ENCODE measurements around the gene TRIM26.
"Not testable (repeated sequence)": the region's sequence is repeated elsewhere in the genome, so short reads cannot be mapped to it uniquely, and the experiment has no call there.

The TRIM26 gene, protein sequence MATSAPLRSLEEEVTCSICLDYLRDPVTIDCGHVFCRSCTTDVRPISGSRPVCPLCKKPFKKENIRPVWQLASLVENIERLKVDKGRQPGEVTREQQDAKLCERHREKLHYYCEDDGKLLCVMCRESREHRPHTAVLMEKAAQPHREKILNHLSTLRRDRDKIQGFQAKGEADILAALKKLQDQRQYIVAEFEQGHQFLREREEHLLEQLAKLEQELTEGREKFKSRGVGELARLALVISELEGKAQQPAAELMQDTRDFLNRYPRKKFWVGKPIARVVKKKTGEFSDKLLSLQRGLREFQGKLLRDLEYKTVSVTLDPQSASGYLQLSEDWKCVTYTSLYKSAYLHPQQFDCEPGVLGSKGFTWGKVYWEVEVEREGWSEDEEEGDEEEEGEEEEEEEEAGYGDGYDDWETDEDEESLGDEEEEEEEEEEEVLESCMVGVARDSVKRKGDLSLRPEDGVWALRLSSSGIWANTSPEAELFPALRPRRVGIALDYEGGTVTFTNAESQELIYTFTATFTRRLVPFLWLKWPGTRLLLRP

GRCh38 chr6:30212865-30213666 lies at the start of gene TRIM26:
TRIM26 (minus strand) TSS chr6:30213406; CDS start chr6:30199103, 14,303 bp downstream.
- DNase-seq = peak; percentile 98

DNA sequence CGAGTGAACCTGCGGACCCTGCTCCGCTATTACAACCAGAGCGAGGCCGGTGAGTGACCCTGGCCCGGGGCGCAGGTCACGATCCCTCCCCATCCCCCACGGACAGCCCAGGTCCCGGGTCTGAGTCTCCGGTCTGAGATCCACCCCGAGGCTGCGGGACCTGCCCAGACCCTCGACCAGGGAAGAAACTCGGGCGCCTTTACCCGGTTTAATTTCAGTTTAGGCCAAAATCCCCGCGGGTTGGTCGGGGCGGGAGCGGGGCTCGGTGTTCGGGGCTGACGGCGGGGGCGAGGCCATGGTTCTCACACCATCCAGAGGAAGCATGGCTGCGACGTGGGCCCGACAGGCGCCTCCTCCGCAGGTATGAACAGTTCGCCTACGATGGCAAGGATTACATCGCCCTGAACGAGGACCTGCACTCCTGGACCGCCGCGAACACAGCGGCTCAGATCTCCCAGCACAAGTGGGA lies 46.9 kb upstream of the TRIM26 start:
- no peak for DNase-seq

GRCh38 chr6:30259140-30260035 lies 46.2 kb upstream of the TRIM26 start:
- DNase-seq = peak; percentile 68

DNA sequence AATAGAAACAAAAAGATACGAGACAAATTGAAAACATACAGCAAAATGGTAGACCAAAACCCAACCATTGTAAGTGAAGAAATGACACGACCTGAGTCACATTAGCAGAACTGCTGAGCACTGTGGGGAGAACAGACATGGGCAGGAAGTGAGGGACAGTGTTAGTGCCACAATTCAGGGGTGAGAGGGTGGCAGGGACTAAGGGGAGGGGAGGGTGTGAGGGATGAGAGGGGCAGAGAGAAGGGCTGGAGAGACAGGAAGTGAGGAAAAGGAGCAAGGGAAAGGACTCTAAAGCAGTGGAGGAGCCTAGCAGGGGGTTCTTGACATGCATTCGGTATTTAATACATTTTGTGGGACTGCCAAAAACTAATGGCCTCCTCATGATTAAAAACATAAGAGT lies 45.0 kb upstream of the TRIM26 start:
- no peak for DNase-seq

- not testable (repeated sequence) for DNase-seq
Measured at GRCh38 chr6:30252417-30252816, 39.2 kb upstream of the TRIM26 start.

DNA sequence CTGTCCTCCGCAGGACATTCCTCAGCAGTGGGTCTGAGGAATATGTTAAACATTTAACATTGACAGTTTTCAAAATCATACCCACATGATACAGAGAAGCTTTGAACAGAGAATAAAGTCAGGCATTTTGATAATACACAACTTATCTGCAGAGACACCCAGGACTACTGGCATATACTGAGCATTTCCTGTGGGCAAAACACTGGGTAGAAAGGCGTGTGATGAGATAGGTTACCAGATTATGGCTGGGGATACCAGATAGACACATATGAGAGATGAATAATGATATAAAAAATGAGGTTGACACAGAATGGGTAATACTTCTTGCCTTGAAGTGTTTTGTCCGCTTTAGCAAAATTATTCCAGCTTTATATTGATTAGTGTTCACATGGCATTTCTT lies 31.4 kb upstream of the TRIM26 start:
- DNase-seq = no peak

DNA sequence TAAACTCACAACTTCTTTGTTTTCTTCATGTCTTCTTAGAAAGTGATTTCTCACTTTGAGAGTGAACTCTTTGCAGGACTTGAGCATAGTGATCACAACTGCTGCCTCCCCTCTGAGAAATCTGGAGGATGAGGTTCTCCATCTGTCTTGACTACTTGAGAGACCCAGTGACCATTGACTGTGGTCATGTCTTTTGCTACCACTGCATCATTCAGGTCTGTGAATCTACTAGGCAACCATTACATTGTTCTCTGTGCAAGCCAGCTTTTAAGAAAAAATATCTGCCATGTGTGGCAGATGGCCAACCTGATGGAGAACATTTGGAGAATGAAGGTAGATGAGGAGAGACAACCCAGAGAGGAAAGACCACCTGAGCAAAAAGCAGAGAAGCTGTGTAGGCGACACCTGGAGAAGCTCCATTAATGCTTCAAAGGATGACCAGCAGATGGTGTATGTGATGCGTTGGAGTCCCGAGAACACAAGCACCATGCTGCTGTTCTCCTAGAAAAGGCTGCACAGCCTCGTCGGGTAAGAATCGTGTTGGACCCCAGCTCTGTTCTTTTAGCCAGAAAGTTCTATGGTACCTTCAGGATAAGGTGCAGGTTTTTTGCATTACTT lies 25.1 kb upstream of the TRIM26 start:
- DNase-seq = no peak

GRCh38 chr6:30234356-30234755 lies 21.1 kb upstream of the TRIM26 start:
- DNase-seq = no peak

DNA sequence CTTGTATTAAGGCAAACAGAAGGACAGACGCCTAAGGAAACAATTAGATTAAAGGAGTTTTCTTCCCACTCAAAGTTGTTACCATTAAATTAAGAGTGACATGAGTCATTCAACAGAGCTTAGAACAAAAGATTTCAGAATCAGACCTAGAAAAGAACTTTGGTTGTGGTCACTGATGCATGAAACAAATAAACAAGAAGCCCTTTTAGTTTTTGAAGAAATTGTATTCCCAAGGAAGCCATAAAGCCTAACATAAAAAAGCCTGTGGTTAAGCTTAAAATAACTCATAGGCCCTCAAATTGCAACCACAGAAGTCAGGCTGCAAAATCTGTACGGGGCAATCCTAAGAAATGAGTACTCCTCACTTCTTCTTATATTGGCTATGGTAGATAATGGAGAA lies 17.9 kb upstream of the TRIM26 start:
- DNase-seq = no peak

DNA sequence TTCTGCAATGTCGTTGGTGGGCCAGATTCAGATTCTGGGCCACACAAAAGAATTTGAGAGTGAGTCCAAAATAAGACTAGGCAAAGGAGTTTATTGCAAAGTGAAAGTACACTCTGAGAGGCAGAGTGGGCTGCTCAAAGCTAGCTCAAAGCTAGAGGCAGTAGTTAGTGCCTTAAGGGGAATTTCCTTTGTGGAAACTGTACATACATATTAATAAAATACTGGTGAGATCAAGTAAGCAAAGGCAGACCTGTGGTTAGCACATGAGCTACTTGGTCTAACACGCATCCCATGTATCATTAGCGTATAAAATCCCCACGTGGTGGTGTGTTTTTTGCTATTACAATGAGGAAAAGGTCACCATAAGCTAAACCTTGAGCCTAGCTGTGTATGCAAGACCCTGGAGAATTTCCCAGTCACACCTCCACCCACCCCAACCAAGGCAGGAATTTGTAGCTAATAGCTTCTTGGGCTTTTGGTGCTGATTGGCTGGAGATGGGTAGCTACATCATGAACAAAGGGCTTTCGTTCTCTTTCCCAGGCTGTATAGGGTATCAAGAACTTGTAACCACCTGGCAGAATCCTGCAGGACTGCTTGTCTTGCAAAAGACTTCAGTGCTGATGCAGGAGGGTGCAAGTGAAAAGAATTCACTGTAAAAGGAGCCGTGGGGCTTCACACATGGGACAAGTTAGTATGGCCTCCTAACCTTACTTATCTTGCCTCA lies 14.7 kb upstream of the TRIM26 start:
- DNase-seq = no peak

DNA sequence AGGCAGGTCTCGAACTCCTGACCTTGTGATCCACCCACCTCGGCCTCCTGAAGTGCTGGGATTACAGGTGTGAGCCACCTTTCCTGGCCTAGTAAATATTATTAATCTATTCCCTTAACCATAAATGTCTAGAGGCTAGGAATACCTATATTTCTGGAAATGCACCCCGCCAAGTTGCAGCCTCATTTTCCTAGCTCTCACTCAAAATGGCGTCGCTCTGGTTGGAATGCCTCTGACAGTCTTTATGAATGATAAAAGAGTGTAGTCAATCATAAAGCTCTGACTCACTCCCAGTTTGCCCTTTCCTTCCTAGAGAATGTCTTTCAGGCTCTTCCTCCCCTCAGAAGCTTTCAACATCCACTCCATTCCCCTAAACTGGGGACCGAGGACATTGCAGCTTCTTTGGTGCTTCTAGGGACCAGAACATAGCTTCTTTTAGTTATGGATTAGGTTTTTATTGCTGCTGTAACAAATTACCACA lies 14.1 kb upstream of the TRIM26 start:
- no peak for DNase-seq

DNA sequence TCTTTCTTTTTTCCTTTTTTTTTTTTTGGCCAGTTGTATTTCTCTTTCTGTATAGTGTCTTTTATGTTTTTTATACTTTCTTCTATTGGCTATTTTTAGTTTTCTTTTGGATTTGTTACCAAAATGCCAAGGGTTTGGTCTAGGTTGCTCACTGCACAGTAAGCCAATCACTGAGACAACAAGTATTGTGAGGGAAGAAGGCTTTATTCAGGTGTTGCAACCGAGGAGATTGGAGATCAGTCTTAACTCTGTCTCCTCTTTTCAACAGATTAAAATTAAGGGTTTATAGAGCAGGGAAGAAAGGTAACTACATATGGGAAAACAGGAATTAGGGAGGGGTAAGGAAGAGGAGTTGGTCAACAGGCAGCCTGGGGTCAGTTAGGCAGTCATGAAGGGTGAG lies 10.1 kb upstream of the TRIM26 start:
- no peak for DNase-seq

- not testable (repeated sequence) for DNase-seq
Measured at GRCh38 chr6:30221956-30222355, 8.8 kb upstream of the TRIM26 start.

DNA sequence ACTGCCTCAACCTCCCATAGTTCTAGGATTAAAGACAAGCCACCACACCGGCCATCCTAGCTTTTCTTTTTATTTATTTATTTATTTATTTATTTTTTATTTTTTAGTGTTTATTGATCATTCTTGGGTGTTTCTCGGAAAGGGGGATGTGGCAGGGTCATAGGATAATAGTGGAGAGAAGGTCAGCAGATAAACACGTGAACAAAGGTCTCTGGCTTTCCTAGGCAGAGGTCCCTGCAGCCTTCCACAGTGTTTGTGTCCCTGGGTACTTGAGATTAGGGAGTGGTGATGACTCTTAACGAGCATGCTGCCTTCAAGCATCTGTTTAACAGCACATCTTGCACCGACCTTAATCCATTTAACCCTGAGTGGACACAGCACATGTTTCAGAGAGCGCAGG lies 8.2 kb upstream of the TRIM26 start:
- DNase-seq = not testable (repeated sequence)

GRCh38 chr6:30219244-30219643 lies 6.0 kb upstream of the TRIM26 start:
- DNase-seq = peak; percentile 45

DNA sequence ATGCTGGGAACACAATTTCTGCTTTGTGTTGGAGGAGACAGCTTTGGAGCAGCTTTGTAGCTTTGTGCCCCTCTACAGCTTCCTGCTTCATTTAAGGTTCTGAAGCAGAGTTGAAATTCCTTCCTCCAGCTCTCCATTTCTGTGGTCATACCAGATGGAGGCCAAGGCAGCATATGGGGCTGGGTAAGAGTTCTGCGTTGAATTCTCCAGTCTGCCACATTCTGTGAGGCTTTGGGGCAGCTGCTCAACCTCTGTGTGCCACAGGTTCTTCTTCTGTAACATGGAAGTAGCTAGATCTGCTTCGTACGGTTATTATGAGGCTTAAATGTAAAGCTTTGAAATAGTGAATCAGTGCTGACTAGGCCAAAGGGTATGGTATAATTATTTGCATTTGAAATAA lies 2.9 kb upstream of the TRIM26 start:
- no peak for DNase-seq

DNA sequence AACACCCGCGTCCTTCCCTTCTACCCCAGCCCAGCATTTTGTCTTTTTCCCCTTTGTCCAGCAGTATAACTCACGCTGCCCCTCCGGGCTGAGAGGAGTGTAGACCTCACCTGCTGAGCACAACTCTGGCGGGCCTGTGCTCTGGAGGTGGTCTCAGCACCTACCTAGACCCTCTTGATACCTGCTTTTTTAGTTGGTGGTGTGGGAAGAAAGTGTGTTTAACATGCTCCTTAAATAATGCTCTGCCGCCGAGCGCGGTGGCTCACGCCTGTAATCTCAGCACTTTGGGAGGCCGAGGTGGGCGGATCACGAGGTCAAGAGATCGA lies 1.4 kb upstream of the TRIM26 start:
- no peak for DNase-seq

- peak; percentile 78 for DNase-seq
Measured at GRCh38 chr6:30213957-30214656, 901 bp upstream of the TRIM26 start.

GRCh38 chr6:30213667-30213956 lies 406 bp upstream of the TRIM26 start:
- DNase-seq = no peak

- DNase-seq = no peak
Measured at GRCh38 chr6:30211899-30212298, 1.3 kb downstream of the TRIM26 start.

DNA sequence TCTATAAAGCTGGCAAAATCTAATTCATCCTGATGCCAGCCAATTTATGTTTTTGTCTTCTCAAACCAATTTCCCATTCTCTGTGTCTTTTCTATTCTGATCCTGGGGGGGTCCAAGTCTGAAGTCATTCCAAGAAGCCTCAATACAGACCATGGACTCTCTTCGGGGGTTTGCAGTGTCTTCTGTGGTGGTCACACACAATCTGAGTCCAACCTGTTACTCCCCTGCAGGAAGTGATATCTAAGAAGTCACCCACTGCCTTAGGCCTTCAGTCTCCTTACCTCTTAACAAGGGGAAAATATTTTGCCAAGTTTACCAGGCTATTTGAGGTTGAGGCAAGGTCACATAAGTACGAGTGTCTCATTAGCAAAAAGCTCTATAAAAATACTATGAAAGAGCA lies 1.9 kb downstream of the TRIM26 start:
- DNase-seq = no peak
